ENCODE results near the gene FLNB.

DNA sequence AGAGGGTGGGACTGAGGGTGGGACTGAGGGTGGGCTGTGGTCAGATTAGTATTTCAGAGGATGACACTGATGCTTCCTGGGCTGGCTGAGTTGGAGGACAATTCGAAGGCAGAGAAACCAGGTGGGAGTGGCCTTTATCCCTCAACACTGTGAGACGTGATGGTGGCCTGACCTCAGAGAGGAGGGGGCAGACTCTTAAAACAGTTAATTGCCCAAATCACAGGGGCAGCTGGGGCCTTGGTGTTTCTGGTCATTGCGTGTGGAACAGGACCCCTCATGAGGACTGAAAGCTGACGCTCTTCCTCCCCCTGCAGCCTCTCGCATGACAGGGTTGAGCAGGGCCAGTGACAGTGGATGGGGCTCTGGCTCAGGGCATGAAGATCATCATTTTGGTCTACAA, 183.8 kb downstream of the FLNB start:
- TF ChIP-seq, protein P1, sequence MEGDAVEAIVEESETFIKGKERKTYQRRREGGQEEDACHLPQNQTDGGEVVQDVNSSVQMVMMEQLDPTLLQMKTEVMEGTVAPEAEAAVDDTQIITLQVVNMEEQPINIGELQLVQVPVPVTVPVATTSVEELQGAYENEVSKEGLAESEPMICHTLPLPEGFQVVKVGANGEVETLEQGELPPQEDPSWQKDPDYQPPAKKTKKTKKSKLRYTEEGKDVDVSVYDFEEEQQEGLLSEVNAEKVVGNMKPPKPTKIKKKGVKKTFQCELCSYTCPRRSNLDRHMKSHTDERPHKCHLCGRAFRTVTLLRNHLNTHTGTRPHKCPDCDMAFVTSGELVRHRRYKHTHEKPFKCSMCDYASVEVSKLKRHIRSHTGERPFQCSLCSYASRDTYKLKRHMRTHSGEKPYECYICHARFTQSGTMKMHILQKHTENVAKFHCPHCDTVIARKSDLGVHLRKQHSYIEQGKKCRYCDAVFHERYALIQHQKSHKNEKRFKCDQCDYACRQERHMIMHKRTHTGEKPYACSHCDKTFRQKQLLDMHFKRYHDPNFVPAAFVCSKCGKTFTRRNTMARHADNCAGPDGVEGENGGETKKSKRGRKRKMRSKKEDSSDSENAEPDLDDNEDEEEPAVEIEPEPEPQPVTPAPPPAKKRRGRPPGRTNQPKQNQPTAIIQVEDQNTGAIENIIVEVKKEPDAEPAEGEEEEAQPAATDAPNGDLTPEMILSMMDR (conservative IDR thresholded peaks at IDR 0.05; ENCODE audit: low read depth, low read length) = no peak
- TF ChIP-seq NFE2L2 (IDR thresholded peaks at IDR 0.05; ENCODE audit: low read depth, low read length) (no peak), MXI1 (IDR thresholded peaks at IDR 0.05; ENCODE audit: borderline replicate concordance, low read depth, low read length) (no peak), BHLHE40 (IDR thresholded peaks at IDR 0.05; ENCODE audit: low read depth, low read length) (no peak), CEBPB (IDR thresholded peaks at IDR 0.05; ENCODE audit: low read depth, low read length) (no peak), RCOR1 (IDR thresholded peaks at IDR 0.05; ENCODE audit: insufficient replicate concordance, low read length) (no peak), POLR2A (IDR thresholded peaks at IDR 0.05; ENCODE audit: low read depth, low read length) (no peak), MAZ (IDR thresholded peaks at IDR 0.05; ENCODE audit: borderline replicate concordance, low read depth, low read length) (no peak), FOS (IDR thresholded peaks at IDR 0.05; ENCODE audit: low read depth, low read length) (no peak), MAFK (IDR thresholded peaks at IDR 0.05; ENCODE audit: low read depth, low read length) (no peak), RFX5 (IDR thresholded peaks at IDR 0.05; ENCODE audit: low read depth, low read length) (no peak), RAD21 (IDR thresholded peaks at IDR 0.05; ENCODE audit: low read length) (no peak)
- TF ChIP-seq, protein P2, sequence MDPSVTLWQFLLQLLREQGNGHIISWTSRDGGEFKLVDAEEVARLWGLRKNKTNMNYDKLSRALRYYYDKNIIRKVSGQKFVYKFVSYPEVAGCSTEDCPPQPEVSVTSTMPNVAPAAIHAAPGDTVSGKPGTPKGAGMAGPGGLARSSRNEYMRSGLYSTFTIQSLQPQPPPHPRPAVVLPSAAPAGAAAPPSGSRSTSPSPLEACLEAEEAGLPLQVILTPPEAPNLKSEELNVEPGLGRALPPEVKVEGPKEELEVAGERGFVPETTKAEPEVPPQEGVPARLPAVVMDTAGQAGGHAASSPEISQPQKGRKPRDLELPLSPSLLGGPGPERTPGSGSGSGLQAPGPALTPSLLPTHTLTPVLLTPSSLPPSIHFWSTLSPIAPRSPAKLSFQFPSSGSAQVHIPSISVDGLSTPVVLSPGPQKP (IDR thresholded peaks at IDR 0.05; ENCODE audit: borderline replicate concordance, low read depth, low read length) = no peak
- TF ChIP-seq, protein P3, sequence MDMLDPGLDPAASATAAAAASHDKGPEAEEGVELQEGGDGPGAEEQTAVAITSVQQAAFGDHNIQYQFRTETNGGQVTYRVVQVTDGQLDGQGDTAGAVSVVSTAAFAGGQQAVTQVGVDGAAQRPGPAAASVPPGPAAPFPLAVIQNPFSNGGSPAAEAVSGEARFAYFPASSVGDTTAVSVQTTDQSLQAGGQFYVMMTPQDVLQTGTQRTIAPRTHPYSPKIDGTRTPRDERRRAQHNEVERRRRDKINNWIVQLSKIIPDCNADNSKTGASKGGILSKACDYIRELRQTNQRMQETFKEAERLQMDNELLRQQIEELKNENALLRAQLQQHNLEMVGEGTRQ (IDR thresholded peaks at IDR 0.05; ENCODE audit: low read depth, low read length) = no peak
